GM18951 (cell line): ENCODE measurements around the gene HSPB9.

ENCODE experiments used
- POLR2A ChIP-seq: IDR thresholded peaks from 4 replicates; pipeline ENCODE4 v1.6.1; 2011; ENCODE audit warnings: mild to moderate bottlenecking; ENCODE audit not compliant: insufficient read length, insufficient read depth; ENCODE audit errors: extremely low read depth
- in situ Hi-C: fragments of 300-500 bp; cut with MboI; formaldehyde crosslinking; loops from one replicate; pipeline ENCODE4 v1.12.0; 2022; ENCODE audit warnings: low sequenced_read_pairs, mixed read lengths, inconsistent platforms; ENCODE audit not compliant: unreplicated experiment

The HSPB9 gene

DNA sequence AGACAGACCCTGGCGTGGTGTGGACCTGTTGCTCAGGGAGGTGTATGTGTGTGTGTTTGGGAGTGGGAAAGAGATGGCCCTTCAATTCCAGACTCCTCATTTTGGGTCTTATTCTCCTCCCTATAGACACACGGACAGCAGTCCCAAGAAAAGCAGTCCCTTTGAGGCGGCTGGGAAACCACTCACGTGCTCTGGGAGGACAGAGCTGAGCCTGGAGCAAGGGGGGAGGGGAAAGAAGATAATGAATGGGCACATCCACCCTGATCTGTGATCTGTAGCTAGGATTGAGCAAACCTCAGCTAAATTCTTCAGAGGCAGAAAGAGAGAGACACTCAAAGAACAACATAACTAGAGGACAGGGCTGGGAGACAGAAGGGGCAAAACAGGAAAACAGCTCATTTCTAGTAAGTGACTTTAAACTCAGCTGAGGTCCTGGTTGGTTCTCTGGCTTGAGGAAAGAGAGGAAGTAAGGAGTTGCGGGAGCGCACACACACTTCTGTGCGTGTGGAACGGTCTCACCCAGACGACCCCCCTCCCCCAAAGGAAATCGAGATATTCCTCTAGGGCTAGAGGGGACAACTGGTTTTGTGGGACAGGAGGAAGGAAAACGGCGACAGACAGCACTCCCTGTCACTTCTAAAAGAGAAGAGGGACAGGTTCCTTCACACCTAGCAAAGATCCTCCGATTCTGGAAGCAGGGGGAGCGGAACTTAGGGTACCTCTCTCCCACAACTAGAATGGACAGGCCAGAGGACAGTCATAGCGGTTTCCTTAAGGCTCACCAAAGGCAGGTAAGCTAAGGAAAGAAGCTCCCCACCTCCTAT lies 31.5 kb downstream of the HSPB9 start:
- TF ChIP-seq POLR2A: no peak
- in situ Hi-C loops: no loop called here

DNA sequence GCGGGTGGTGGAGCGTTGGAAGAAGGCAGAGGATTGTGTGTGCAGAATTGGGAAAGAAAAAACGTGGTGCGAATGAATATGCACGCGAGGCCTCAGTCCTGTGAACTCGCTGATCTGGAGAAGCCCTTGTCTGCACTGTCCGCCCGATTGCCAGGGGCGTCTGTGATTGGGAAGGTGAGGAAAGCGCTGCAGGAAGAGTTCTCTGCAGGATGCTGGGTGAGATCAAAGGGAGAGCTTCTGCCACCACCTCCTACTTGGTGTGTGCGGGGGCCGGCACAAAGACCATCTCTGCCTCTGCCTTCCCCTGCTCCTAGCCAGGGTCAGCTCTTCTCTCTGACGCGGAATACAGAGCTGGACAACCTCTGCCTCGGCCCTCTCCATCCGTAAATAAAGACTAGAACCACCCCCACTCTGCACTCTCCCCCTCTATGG lies 33.0 kb downstream of the HSPB9 start:
- in situ Hi-C loops: no loop called here
- TF ChIP-seq POLR2A: no peak

DNA sequence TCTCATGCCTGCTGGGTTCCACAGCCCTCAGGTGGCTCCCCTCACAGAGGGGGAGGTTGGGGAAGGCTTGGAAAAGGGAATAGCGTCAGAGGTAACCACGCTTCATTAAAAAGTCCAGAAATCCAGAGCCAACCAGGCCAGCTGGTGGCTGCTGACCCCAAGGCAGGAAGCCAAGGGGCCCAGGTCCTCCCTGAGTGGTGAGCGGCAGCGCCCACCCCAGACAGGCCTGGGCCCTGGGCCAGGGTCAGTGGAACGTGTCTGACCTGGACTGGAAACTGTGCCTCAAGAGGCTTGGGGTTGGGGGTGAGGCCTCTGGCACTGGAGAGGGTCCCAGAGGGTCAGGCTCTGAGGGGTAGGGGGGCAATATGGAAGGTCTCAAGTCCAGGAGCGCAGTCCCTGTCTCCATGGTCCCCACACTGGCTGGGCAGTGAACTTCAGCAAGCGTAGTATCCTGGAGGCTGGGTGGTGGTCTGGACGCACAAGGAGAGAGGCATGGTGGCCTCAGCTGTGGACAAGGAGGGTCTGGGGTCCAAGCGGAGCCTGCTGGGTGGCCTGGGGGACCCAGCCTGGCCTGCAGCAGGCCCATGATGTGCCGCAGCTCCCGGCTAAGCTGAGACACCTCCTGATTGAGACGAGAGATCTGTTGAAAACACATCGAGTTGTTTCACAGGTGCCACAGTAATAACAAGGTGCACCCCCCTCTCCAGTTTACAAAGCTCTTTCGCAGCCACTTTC lies 37.4 kb downstream of the HSPB9 start:
- in situ Hi-C loops: no loop called here
- TF ChIP-seq POLR2A: no peak

DNA sequence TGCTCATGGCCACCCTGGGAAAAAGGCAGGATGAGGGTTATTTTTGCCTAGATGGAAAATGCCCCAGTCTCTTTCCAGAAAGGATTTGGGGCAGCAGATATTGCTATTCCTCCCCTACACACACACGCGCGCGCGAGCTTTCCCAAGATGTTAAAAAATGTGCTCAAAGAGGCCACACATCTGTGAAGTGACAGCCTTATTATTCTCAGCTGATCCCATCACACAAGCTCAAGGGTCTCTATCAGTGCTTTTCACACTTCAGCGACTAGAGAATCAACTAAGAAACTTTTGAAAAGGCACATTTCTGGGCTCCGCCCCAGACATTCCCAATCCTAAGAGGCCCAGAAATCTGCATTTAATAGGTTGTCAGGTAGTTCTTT lies 37.9 kb downstream of the HSPB9 start:
- no peak for TF ChIP-seq POLR2A
- in situ Hi-C loops: no loop called here

DNA sequence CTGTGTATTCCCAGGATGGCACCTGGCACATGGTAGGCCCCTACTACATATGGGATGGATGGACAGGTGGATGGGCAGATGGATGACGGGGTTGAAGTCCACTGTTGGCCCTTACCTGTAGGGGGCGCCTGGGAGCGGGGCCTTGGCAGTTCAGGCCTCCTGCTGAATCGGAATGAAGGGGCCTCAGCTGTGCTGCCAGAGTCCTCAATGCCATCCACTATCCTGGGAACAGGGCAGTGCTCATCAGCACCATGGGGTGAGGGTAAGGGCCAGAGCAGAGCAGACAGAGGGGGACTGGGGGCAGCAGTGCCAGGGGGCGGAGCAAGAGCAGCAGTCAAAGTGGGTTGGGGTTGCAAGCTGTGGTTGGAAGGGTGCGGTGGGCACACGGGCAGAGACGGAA lies 40.5 kb downstream of the HSPB9 start:
- in situ Hi-C loops: no loop called here
- no peak for TF ChIP-seq POLR2A

DNA sequence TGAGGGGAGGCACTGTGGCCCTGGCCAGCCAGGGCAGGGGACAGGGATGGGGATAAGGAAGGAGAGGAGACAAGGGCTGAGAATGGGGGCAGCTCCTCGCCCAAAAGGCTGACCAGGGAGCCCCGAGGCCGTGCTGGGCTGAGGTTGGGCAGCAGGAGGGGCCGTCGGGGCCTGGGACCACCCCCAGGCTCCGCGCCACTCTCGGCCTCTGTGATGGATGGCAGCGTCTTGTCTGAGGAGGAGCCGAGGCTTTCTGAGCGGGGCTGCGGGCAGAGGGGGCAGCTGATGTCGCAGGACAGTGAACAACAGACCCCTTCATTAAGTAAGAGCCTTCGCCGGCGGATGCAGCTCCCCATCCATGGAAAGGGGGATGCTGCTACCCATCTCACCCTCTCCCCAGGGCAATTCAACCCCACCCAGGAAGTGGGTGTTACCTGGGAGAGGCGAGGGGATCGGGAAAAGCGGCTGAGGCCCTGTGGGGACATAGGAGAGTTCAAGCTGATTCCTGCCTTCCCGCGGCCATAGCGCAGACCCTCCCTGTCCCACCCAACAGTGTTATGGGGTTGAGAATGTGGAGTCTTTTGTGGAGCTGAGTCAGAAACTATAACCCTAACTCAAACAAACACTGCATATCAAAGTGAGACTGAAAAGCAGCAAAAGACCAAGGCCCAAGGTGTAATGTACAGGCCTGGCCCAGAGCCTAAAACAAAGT lies 41.2 kb downstream of the HSPB9 start:
- in situ Hi-C loops: no loop called here
- TF ChIP-seq POLR2A: no peak

DNA sequence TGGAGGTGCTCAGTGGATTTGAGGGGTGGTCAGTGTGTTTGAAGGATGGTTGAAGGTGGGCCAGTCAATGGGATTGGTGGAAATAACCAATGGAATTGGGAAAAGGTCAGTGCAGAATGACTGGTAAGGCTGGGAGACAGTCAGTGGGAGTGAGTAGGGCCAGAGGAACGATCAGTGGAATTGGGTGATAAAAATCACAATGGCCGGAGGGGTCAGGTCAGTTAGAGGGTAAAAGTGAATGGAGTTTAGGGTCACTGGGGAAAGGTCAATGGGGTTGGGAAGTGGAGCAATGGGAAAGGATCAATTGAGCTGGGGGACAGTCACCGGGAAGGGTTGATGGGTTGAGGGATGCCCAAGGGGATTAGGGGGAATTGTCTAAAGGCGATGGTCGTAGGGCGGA lies 43.1 kb downstream of the HSPB9 start:
- no peak for TF ChIP-seq POLR2A
- in situ Hi-C loops: no loop called here

DNA sequence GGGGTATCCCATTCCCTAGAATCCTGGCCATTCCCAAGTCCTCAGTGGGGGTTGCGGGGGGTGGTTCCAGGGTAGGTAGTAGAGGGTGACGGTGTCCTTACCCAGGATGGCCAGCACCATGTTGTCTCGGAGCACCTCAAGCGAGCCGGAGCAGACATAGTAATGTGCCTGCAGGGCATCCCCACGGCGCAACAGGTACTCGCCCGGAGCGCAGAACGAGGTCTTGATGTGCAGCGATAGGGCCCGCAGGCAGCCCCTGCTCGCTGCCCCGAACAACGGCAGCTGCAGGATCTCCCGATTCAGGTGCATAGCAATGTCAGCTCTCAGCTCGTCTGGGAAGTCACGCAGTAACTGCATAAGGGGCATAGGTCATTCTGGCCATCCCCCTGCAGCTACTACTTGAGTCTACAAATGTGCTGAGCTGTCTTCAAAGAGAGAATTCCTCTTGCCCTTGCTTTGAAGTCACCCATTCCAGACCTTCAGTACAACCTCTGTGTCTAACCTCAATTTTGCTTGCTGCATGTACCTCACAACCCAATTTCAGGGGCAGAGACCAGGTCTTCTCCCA lies 43.7 kb downstream of the HSPB9 start:
- no peak for TF ChIP-seq POLR2A
- in situ Hi-C loops: no loop called here

DNA sequence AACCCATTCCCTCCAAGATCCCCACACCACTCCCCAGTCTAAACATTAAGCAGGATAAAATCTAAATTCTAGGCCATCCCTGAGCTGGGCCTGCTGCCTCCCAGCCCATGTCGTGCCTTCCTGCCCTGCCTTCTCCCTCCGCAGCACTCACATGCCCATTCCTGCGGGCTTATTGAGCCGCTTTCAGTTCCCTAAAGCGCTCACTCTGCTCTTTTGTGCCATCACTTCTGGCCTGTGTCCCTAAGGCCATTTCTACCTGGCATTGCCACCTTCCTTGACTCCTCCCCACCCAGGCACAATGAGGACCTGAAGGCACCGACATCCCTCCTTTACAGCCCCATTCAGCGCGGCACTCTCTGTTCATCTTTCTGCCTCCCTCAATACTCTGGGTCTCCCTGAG lies 45.2 kb downstream of the HSPB9 start:
- no peak for TF ChIP-seq POLR2A
- in situ Hi-C loops: no loop called here

DNA sequence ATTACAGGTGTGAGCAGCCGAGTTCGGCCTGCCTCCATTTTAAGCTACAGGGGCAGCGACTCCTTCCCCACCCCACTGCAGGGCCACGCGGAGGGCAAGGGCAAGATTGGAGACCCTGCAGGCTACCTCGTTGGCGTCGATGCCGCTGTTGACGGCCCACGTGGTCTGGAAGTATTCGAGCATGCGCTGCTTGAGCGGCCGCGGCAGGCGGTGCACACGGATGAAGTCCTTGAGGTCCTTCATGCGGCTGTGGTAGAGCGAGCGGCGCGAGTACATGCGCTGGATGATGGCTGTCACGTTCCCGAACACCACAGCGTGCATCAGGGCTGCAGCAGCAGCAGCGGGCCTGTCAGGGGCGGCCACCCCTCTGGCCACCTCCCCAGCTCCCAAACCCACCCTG lies 46.7 kb downstream of the HSPB9 start:
- in situ Hi-C loops: no loop called here
- TF ChIP-seq POLR2A: no peak

DNA sequence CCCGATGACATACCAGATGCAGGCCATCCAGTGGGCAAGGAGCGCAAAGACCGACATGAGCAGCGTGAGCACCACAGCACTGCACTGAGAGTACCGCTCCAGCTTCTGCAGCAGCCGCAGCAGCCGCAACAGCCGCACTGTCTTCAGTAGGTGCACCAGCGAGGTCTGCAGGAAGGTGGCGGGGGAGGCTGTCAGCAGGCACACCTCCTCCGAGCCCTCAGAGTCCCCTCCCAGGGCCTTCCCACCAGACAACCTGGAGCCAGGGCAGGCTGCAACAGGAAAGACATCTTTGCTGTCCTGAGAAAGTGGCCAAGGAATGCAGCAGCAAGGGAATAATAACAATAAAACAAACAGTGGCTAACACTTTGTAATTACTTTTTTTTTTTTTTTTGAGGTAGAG lies 49.2 kb downstream of the HSPB9 start:
- in situ Hi-C loops: no loop called here
- TF ChIP-seq POLR2A: no peak
